ENCODE data around the gene MYOT. TPM values are rescaled to one million over a fixed set of nuclear protein-coding genes. Genes with fewer than 3 reads are reported as not detected.
"Not testable (repeated sequence)": the region's sequence is repeated elsewhere in the genome, so short reads cannot be mapped to it uniquely, and the experiment has no call there.

MYOT gene
- total RNA-seq, 1 experiment from 2014 or later: not detected

DNA sequence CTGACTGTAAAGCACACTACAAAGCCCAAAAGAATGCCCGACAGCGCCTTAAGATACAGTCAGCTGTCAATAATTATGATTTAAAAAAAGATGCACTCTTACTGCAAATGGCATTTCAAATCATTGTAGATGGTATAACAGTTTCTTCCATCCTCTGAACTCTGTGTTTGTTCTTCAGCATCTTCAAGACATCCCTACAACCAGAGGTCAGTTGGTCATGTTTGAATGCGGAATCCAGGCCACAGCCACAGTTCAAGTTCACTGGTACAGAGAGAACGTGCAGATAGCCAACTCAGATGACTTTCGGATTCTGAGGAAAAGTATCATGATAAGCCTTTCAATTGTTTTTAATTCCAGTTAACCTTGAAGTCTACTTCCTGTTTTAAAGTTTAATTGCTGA is 8.7 kb upstream of the MYOT start:
- intact Hi-C loops (cut with micrococcal nuclease; ENCODE audit: unreplicated experiment): no loop called here
- no TSS peak for BruUV-seq (replicated peaks)
- POLR2A ChIA-PET: no interaction called here
- H3K9me3 Mint-ChIP-seq (ENCODE audit: unreplicated experiment): no peaks in the 10 kb centered on the region
- DNase-seq: no peak
- peaks cover 4% of the 10 kb centered on the region for H3K27me3 Mint-ChIP-seq (ENCODE audit: insufficient read depth, unreplicated experiment)
- TF ChIP-seq, protein P1, sequence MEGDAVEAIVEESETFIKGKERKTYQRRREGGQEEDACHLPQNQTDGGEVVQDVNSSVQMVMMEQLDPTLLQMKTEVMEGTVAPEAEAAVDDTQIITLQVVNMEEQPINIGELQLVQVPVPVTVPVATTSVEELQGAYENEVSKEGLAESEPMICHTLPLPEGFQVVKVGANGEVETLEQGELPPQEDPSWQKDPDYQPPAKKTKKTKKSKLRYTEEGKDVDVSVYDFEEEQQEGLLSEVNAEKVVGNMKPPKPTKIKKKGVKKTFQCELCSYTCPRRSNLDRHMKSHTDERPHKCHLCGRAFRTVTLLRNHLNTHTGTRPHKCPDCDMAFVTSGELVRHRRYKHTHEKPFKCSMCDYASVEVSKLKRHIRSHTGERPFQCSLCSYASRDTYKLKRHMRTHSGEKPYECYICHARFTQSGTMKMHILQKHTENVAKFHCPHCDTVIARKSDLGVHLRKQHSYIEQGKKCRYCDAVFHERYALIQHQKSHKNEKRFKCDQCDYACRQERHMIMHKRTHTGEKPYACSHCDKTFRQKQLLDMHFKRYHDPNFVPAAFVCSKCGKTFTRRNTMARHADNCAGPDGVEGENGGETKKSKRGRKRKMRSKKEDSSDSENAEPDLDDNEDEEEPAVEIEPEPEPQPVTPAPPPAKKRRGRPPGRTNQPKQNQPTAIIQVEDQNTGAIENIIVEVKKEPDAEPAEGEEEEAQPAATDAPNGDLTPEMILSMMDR (IDR thresholded peaks at IDR 0.05; ENCODE audit: insufficient read depth in 1 of 2, low read depth in 1 of 2, low read length in 1 of 2, severe bottlenecking in 1 of 2, unreplicated experiment in 1 of 2): no peak
- no peaks in the 10 kb centered on the region for H3K36me3 Mint-ChIP-seq (ENCODE audit: insufficient read depth, unreplicated experiment)
- Histone ChIP-seq H3K4me3 (ENCODE audit: low read depth, low read length) (no peak overlapping the region), H3K4me1 (0 out of 2 replicates have a peak, but pooled peaks cover 4% of the 10 kb centered on the region), H3K36me3 (ENCODE audit: control insufficient read depth, insufficient read depth, low read length) (no peaks in the 10 kb centered on the region), H3K27me3 (replicated peaks; ENCODE audit: control insufficient read depth, insufficient read depth, low read length) (no peaks in the 10 kb centered on the region), H3K9me3 (no peaks in the 10 kb centered on the region)
- H3K27ac Mint-ChIP-seq (ENCODE audit: unreplicated experiment): no peak overlapping the region
- CTCF ChIA-PET: no interaction called here
- no peaks in the 10 kb centered on the region for H3K4me1 Mint-ChIP-seq (ENCODE audit: low read depth, unreplicated experiment)
- H3K4me3 Mint-ChIP-seq (ENCODE audit: unreplicated experiment): no peak overlapping the region

DNA sequence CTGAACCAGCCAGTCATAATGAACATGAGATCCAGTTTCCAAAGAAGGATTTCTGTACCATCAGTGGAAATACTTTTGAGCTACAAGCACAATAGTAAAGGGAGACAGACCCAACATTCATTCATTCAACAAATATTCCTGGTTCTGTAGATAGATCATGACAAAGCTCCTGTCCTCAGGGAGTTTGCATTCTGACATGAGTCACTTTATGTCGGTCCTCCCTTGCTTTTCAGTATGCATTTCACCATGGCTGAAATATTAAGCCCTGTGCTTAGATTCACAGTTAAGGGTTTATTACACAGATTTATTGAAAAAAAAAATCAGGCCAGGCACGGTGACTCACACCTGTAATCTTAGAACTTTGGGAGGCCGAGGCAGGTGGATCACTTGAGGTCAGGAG is 5.4 kb upstream of the MYOT start:
- no peak overlapping the region for H3K4me3 Mint-ChIP-seq (ENCODE audit: unreplicated experiment)
- H3K27me3 Mint-ChIP-seq (ENCODE audit: insufficient read depth, unreplicated experiment): peaks cover 4% of the 10 kb centered on the region
- no peaks in the 10 kb centered on the region; the same call in 1 of the 2 replicates for H3K27me3 ChIP-seq (replicated peaks; ENCODE audit: control insufficient read depth, insufficient read depth, low read length)
- TF ChIP-seq, protein P1 (IDR thresholded peaks at IDR 0.05; ENCODE audit: insufficient read depth in 1 of 2, low read depth in 1 of 2, low read length in 1 of 2, severe bottlenecking in 1 of 2, unreplicated experiment in 1 of 2): no peak
- no peaks in the 10 kb centered on the region for H3K9me3 ChIP-seq
- no peaks in the 10 kb centered on the region for H3K36me3 ChIP-seq (ENCODE audit: control insufficient read depth, insufficient read depth, low read length)
- intact Hi-C loops (cut with micrococcal nuclease; ENCODE audit: unreplicated experiment): no loop called here
- POLR2A ChIA-PET: no interaction called here
- no peaks in the 10 kb centered on the region for H3K4me1 Mint-ChIP-seq (ENCODE audit: low read depth, unreplicated experiment)
- H3K4me3 ChIP-seq (ENCODE audit: low read depth, low read length): no peak overlapping the region
- no peaks in the 10 kb centered on the region for H3K36me3 Mint-ChIP-seq (ENCODE audit: insufficient read depth, unreplicated experiment)
- no TSS peak for BruUV-seq (replicated peaks)
- DNase-seq: no peak
- CTCF ChIA-PET: no interaction called here
- H3K27ac Mint-ChIP-seq (ENCODE audit: unreplicated experiment): no peak overlapping the region
- H3K4me1 ChIP-seq: no peaks in the 10 kb centered on the region
- H3K9me3 Mint-ChIP-seq (ENCODE audit: unreplicated experiment): no peaks in the 10 kb centered on the region

- H3K36me3 Mint-ChIP-seq (ENCODE audit: insufficient read depth, unreplicated experiment); intact Hi-C loops (cut with micrococcal nuclease; ENCODE audit: unreplicated experiment); H3K4me1 ChIP-seq; POLR2A ChIA-PET; H3K4me1 Mint-ChIP-seq (ENCODE audit: low read depth, unreplicated experiment); H3K27ac Mint-ChIP-seq (ENCODE audit: unreplicated experiment); H3K9me3 ChIP-seq; H3K27me3 Mint-ChIP-seq (ENCODE audit: insufficient read depth, unreplicated experiment); H3K9me3 Mint-ChIP-seq (ENCODE audit: unreplicated experiment); H3K4me3 Mint-ChIP-seq (ENCODE audit: unreplicated experiment); H3K36me3 ChIP-seq (ENCODE audit: control insufficient read depth, insufficient read depth, low read length); DNase-seq; BruUV-seq (replicated peaks); H3K4me3 ChIP-seq (ENCODE audit: low read depth, low read length); H3K27me3 ChIP-seq (replicated peaks; ENCODE audit: control insufficient read depth, insufficient read depth, low read length): not testable (repeated sequence)
- CTCF ChIA-PET: interaction anchor here (0.5 kb wide), 1 partner anchor 177 kb away, joined by 4 read pairs; no protein-coding TSS in a partner anchor
These were observed 4.0 kb upstream of the MYOT start for GRCh38 chr5:137863653-137864052.
